SK-N-SH (cell line): ENCODE results near the gene ELMO3. TPM values are rescaled to one million over a fixed set of nuclear protein-coding genes. Genes with fewer than 3 reads are reported as not detected.

Source experiments
- CTCF ChIA-PET: fragments of 300-600, 350-600 bp; formaldehyde crosslinking; extraction: SDS; loops from one replicate; lab custom pipeline; 2021; lab: Yijun Ruan, JAX
- POLR2A ChIA-PET: fragments of 350-600 bp; sonication (Branson Sonifier 250); formaldehyde crosslinking; extraction: SDS; loops from one replicate; lab custom pipeline; 2020; ENCODE audit warnings: antibody characterized with exemption, inconsistent platforms; lab: Yijun Ruan, JAX
- DNase-seq: peaks from one replicate; pipeline ENCODE4 v3.0.0; 2012
- H2AFZ ChIP-seq: fragments of 200-600 bp; sonication (generic); 2 replicates; pipeline ENCODE4 v1.8.1; 2016; ENCODE audit warnings: antibody characterized with exemption, mild to moderate bottlenecking, low read depth
- H3F3A ChIP-seq: fragments of 200-600 bp; sonication (generic); replicated peaks from 2 replicates; pipeline ENCODE3; 2016; ENCODE audit warnings: antibody characterized with exemption, mild to moderate bottlenecking; ENCODE audit not compliant: insufficient read depth
- H3K27ac ChIP-seq, 2 experiments: fragments of 200-500 bp in 1 of 2; fragments of 200-600 bp in 1 of 2; sonication (Bioruptor generic) in 1 of 2; sonication (generic), shearing (Covaris generic) in 1 of 2; 2 replicates each; pipeline versions ENCODE4 v1.5.1 to v1.6.1; 2014 to 2016; ENCODE audit warnings: low read depth in 2 of 2, inconsistent platforms in 1 of 2, low read length in 1 of 2, mild to moderate bottlenecking in 1 of 2, mixed read lengths in 1 of 2
- H3K27me3 ChIP-seq: fragments of 200-600 bp; sonication (generic), shearing (Covaris generic); 2 replicates; pipeline ENCODE4 v1.6.1; 2016; ENCODE audit warnings: mixed run types; ENCODE audit not compliant: insufficient read depth
- H3K36me3 ChIP-seq, 2 experiments: fragments of 200-500 bp in 1 of 2; fragments of 200-600 bp in 1 of 2; sonication (Bioruptor generic) in 1 of 2; sonication (generic) in 1 of 2; replicated peaks in 1 of 2; 2 replicates each; pipeline versions ENCODE3 to v1.5.1; 2014 to 2016; ENCODE audit warnings: low read length in 1 of 2, mild to moderate bottlenecking in 1 of 2; ENCODE audit not compliant: insufficient read depth in 2 of 2, control insufficient read depth in 1 of 2
- H3K4me1 ChIP-seq, 2 experiments: fragments of 200-500 bp in 1 of 2; fragments of 200-600 bp in 1 of 2; sonication (Bioruptor generic) in 1 of 2; sonication (generic), shearing (Covaris generic) in 1 of 2; 2 replicates each; pipeline versions ENCODE4 v1.5.1 to v1.6.1; 2014 to 2016; ENCODE audit warnings: low read depth in 1 of 2, low read length in 1 of 2, mixed run types in 1 of 2; ENCODE audit not compliant: insufficient read depth in 2 of 2, control insufficient read depth in 1 of 2
- H3K4me2 ChIP-seq: fragments of 200-600 bp; sonication (generic), shearing (Covaris generic); 2 replicates; pipeline ENCODE4 v1.6.1; 2017; ENCODE audit warnings: mixed run types
- H3K4me3 ChIP-seq, 2 experiments: fragments of 200-500 bp in 1 of 2; fragments of 200-600 bp in 1 of 2; sonication (Bioruptor generic) in 1 of 2; sonication (generic), shearing (Covaris generic) in 1 of 2; 2 replicates each; pipeline versions ENCODE4 v1.5.1 to v1.8.1; 2014 to 2016; ENCODE audit warnings: low read depth in 2 of 2, inconsistent platforms in 1 of 2, low read length in 1 of 2, mild to moderate bottlenecking in 1 of 2, mixed read lengths in 1 of 2, moderate library complexity in 1 of 2
- H3K79me2 ChIP-seq: fragments of 200-600 bp; sonication (generic); 2 replicates; pipeline ENCODE4 v1.8.1; 2017; ENCODE audit warnings: mild to moderate bottlenecking; ENCODE audit not compliant: insufficient read depth
- H3K9ac ChIP-seq: fragments of 200-600 bp; sonication (generic); 2 replicates; pipeline ENCODE4 v1.6.1; 2017; ENCODE audit warnings: mixed run types
- H3K9me2 ChIP-seq: fragments of 200-600 bp; sonication (generic); 2 replicates; pipeline ENCODE4 v1.6.1; 2017; ENCODE audit warnings: mixed run types
- H3K9me3 ChIP-seq: fragments of 200-600 bp; sonication (generic); 2 replicates; pipeline ENCODE4 v1.6.1; 2017; ENCODE audit warnings: mixed run types, mild to moderate bottlenecking, moderate library complexity
- H4K20me1 ChIP-seq: fragments of 200-600 bp; sonication (generic); 2 replicates; pipeline ENCODE4 v1.6.1; 2017; ENCODE audit warnings: mild to moderate bottlenecking, mixed run types; ENCODE audit not compliant: insufficient read depth
- EZH2phosphoT487 ChIP-seq: fragments of 200-600 bp; sonication (generic); IDR thresholded peaks from 2 replicates; pipeline ENCODE4 v1.6.1; 2017; ENCODE audit warnings: low read depth, mixed run types, mild to moderate bottlenecking, antibody characterized with exemption, moderate library complexity, borderline replicate concordance
- FOSL2 ChIP-seq: IDR thresholded peaks from 2 replicates; pipeline ENCODE4 v1.4.0; 2012; ENCODE audit warnings: low read depth, mild to moderate bottlenecking, moderate library complexity, borderline replicate concordance
- GABPA ChIP-seq: IDR thresholded peaks from 2 replicates; pipeline ENCODE4 v1.4.0; 2012; ENCODE audit warnings: low read depth, mild to moderate bottlenecking
- IRF3 ChIP-seq: fragments of 150-350 bp; IDR thresholded peaks from 2 replicates; pipeline ENCODE4 v1.6.1; 2016; ENCODE audit warnings: mild to moderate bottlenecking, low read depth, low read length
- MEF2A ChIP-seq: IDR thresholded peaks from 2 replicates; pipeline ENCODE4 v1.4.0; 2012; ENCODE audit warnings: low read depth, borderline replicate concordance
- MXI1 ChIP-seq: IDR thresholded peaks from 2 replicates; pipeline ENCODE4 v1.6.1; 2012; ENCODE audit warnings: mild to moderate bottlenecking, low read depth, low read length, improper control_type of control experiment
- NRF1 ChIP-seq: IDR thresholded peaks from 2 replicates; pipeline ENCODE4 v1.6.1; 2012; ENCODE audit warnings: low read depth, mild to moderate bottlenecking, low read length
- POLR2AphosphoS5 ChIP-seq: IDR thresholded peaks from 2 replicates; pipeline ENCODE4 v1.6.1; 2012; ENCODE audit warnings: low read depth, low read length
- RAD21 ChIP-seq: IDR thresholded peaks from 2 replicates; pipeline ENCODE4 v1.6.1; 2012; ENCODE audit warnings: mild to moderate bottlenecking, low read length
- RCOR1 ChIP-seq: fragments of 150-350 bp; IDR thresholded peaks from 2 replicates; pipeline ENCODE4 v1.6.1; 2017; ENCODE audit warnings: antibody characterized with exemption, low read length
- REST ChIP-seq: IDR thresholded peaks from 2 replicates; pipeline ENCODE4 v1.6.1; 2012; ENCODE audit warnings: mild to moderate bottlenecking, low read depth, low read length, moderate library complexity
- TAF1 ChIP-seq: IDR thresholded peaks from 2 replicates; pipeline ENCODE4 v1.6.1; 2012; ENCODE audit warnings: low read depth, mild to moderate bottlenecking, low read length, moderate library complexity, borderline replicate concordance
- TCF12 ChIP-seq: IDR thresholded peaks from 2 replicates; pipeline ENCODE4 v1.4.0; 2012
- USF1 ChIP-seq: IDR thresholded peaks from 2 replicates; pipeline ENCODE4 v1.4.0; 2012; ENCODE audit warnings: low read depth, borderline replicate concordance
- USF2 ChIP-seq: fragments of 150-350 bp; IDR thresholded peaks from 2 replicates; pipeline ENCODE4 v1.6.1; 2017; ENCODE audit warnings: antibody characterized with exemption, low read length, low read depth, borderline replicate concordance
- YY1 ChIP-seq: IDR thresholded peaks from 2 replicates; pipeline ENCODE4 v1.4.0; 2012; ENCODE audit warnings: low read depth, mild to moderate bottlenecking
- ZBTB33 ChIP-seq: IDR thresholded peaks from 2 replicates; pipeline ENCODE4 v1.4.0; 2012; ENCODE audit warnings: low read depth, borderline replicate concordance
- WGBS: methylation state at CpG from one replicate; pipeline ENCODE4 v1.1.6; 2017; ENCODE audit warnings: low lambda C conversion rate; 5-methylcytosine and 5-hydroxymethylcytosine counted together
- polyA plus RNA-seq, 3 experiments: library from polyadenylated mRNA; depleted of rRNA; stranded (reverse); fragments of >200 nt; gene quantifications; 2 replicates each; pipeline ENCODE4 v1.2.3, GENCODE V29; 2012

Gene ELMO3
- polyA plus RNA-seq, 1 of the 3 experiments (the other 2 are of a cell fraction), result 2.3 TPM

GRCh38 chr16:67188323-67188722 lies 10.6 kb upstream of the ELMO3 start (continued):
- TF ChIP-seq RCOR1 (no peak), GABPA (no peak), FOSL2 (no peak), RAD21 (no peak), MXI1 (no peak)

GRCh38 chr16:67188798-67189197 lies 10.1 kb upstream of the ELMO3 start:
- Histone ChIP-seq H3K27ac (no peak overlapping the region), H2AFZ (no peak overlapping the region), H3K4me2 (no peak overlapping the region), H3K4me1 (peaks cover 25 to 28% of the 10 kb centered on the region in 2 experiments), H4K20me1 (peaks cover 16% of the 10 kb centered on the region), H3K27me3 (no peaks in the 10 kb centered on the region), H3K4me3 (no peak overlapping the region), H3F3A (peaks cover 22% of the 10 kb centered on the region), H3K9me3 (no peaks in the 10 kb centered on the region), H3K79me2 (peaks cover 22% of the 10 kb centered on the region), H3K9ac (no peak overlapping the region), H3K9me2 (no peaks in the 10 kb centered on the region), H3K36me3 (peaks cover 0 to 9% of the 10 kb centered on the region in 2 experiments)
- 91% methylated on average over 8 of the region's 15 CpGs for WGBS
- CTCF ChIA-PET, result interaction anchor here (1.0 to 3.5 kb wide), 7 partner anchors 9 to 212 kb away, joined by 3 to 11 read pairs (median 3); partner anchors contain the start of gene NOL3
- no peak for DNase-seq
- POLR2A ChIA-PET, result interaction anchor here (0.6 kb wide), 1 partner anchor 819 kb away, joined by 3 read pairs; no protein-coding TSS in a partner anchor
- TF ChIP-seq TAF1 (no peak), POLR2AphosphoS5 (no peak), USF2 (no peak), TCF12 (no peak), MEF2A (no peak), ZBTB33 (no peak), MXI1 (no peak), REST (no peak), GABPA (no peak), NRF1 (no peak), USF1 (no peak), RCOR1 (no peak), YY1 (no peak), FOSL2 (no peak), IRF3 (no peak), EZH2phosphoT487 (no peak)
- TF ChIP-seq, all 33 proteins: peak for 0
